Activated CD4-positive, CD25-positive, alpha-beta regulatory T cell treated with anti-CD3 and anti-CD28 coated beads, Interleukin-2, amount 50 U/mL, for 24 hours (primary cell): ENCODE data around the gene LBH.
A peak's percentile ranks its signal among the peaks of the same experiment; 100 is the strongest.

Source experiments
- ATAC-seq, 2 donors: fragments of 150-1000 bp; cut with Tn5 transposase; one replicate each; pipeline ENCODE4 v1.10.0; 2021; ENCODE audit warnings: mild to moderate bottlenecking in 1 of 2, moderate library complexity in 1 of 2

LBH gene

DNA sequence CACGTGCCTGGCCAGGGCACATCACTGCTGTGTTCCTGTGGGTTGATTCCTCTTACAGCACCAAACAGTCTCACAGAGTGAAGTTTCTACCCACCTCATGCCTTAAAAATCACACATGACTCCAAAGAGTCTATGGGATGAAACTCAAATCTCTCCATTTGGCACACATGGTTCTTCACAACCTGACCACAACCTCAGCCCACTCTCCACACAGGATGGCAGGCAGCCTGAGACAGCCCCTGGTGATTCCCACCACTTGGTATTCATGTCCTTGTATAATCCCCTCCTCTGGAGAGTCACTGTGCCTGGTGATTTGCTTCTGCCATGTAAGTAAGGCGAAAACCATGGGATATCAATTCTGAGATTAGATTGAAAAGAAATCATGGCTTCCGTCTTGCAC, 46.2 kb downstream of the LBH start:
- no peak for ATAC-seq

DNA sequence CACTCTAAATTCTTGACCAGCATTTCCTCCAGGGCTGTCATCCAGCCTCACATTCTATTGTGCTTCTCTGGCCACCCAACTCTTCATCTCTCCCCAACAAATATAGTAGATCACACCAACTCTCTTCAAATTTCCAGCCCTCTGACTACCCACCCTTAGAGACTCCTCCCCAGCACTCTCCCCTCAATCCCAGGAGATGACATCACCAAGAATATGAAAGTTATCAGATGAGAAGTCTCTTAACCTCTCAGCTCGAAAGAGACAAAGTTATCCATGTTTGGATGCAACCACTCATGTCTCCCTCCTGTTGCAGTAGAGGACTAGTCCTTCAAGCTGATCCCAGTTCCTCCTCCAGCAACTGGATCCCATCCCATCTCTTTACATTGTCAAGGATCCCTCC, 47.1 kb downstream of the LBH start:
- ATAC-seq: no peak

DNA sequence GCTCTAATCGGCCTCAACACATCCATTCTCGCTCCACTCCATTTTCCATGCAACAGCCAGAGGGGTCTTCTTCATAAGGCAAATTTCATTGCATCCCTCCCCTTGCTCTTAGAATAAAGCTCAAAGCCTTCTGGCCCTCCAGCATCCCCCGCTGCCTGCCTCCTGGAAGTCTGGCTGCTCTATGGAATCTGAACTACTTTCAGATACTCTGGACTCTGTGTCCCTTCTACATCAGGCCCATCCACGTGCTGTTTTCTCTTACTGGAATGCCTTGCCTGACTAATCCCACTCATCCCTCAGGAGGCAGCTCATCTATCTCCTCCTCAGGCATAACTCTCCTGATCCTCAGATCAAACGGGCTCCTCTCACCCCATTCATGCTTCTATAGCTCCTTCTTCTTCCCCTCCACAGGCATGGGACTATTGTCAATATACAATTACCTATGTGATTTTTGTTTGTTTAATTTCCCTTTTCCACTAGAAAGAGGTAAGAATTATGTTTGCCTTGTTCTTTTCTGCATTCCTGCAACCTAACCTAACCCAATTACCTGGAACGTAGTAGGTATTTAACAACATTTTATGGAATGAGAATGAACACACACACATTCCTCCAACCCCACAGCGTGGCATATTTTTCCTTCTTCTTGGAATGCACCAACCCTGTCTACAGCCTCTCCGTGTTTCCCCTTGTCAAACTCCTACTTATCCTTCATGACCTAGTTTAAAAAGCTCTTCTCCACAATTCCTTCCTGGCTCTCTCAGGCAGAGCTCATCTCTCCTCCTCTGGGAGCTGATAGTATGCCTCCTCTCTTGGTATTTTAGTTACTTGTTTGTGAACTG, 49.5 kb downstream of the LBH start:
- no peak for ATAC-seq

DNA sequence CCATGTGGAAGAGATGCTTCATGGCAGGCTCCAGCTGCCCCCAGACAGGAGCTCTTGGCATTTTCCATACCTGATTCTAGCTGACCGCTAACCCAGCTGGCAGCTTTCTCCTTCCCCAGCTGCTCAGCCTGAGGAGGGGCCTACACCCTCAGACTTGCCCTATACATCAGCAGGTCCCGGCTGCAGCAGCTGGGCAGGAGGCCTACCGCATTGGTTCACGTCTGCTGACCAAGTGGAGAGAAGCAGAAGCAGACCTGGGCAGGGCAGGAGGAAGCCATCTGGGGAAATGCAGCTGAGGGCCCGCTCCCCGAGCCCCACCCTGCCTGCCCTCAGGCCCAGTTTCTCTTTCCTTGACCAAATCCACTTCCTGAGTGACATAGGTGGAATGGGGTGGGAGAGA, 50.7 kb downstream of the LBH start:
- ATAC-seq: no peak

DNA sequence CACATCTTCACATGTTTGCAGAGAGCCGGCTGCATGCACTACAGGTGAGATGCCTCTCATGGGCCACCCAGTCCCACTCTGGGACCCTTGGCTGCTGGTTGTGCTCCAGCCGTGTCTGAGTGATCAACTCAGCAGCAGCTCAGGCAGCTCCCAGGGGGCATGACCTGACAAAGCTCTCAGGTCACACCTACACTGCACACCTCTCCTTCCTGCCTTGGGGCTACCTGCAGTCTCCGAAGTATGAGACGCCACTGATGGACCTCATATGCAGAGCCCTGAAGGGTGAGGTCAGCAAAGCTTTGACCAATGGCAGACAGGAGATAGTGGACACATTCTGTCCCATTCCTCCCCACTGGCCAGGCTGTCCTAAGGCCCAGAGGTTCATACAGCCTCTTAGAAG, 51.4 kb downstream of the LBH start:
- ATAC-seq: no peak

DNA sequence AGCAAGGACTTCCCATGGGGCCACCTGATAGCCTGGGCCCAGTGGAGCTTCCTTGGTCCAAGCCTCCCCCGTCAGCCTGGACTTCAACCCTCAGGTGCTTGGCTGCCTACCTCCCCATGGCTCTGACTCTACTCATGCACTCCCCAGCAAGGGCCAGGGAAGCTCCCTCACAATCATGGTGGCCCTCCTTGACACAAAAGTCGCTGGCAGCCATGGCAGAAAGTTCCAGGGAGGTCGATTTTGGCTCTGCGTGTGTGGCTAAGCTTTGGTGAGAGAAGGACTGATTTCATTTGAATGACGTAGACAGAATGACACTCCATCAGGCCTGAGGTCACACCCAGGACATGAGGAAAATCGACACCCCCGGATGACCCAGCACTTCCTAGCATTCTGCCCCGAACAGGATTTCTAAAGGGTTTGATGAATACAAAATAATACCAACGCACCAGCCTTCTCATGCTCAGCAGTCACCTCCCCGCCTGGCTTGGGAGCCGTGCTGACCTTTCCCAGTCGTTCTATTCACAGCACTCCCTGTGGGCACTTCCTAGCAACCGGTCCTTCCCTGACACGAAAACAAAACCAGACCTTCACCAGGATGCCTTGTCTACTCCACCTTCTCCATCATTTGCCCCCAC, 52.7 kb downstream of the LBH start:
- ATAC-seq: no peak

DNA sequence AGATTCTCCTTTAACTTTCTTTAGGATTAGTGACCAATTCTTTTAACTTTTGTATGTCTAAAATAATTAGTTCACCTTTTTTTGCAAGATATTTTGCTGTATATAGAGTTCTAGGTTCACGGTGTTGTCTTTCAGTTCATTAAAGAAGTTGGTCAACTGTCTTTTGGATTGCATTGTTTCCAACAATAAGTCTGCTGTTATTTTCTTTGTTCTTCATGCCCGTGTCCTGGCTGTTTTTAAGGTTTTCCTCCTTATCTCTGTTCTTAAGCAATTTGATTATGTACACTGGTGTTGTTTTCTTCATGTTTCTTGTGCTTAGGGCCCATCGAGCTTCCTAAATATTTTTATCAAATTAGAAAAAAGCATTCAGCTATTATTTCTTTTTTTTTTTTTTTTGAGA, 54.4 kb downstream of the LBH start:
- no peak for ATAC-seq

DNA sequence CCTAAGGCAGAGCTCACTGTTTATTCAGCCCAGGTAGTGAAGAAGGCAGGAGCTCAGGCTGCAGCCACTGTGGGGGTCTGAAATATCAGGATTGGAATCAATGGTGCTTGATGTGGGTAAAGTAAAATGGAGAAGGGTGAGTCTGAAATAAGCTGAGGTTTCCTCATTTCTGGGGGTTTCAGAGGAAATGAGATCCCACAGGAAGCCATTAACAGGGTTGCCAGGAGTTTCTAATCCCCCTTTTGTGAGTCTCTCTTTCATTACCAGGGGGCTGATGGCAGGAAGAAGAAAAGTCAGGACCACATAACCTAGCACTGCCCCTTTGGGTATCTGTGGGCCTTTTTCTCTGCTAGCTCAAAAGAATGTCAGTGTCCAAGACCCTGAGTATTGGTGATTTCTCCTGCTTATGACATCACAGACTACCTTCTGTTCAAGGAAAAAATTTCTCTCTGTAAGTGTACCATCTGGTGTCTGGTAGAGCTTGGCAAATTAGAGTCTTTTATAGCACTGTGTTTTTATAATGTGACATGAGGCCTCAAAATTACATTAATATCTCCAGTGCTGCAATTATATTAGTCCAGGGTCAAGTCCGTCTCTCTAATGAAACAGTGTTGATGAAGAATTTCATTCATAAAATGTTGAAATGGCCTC, 56.0 kb downstream of the LBH start:
- ATAC-seq: no peak

DNA sequence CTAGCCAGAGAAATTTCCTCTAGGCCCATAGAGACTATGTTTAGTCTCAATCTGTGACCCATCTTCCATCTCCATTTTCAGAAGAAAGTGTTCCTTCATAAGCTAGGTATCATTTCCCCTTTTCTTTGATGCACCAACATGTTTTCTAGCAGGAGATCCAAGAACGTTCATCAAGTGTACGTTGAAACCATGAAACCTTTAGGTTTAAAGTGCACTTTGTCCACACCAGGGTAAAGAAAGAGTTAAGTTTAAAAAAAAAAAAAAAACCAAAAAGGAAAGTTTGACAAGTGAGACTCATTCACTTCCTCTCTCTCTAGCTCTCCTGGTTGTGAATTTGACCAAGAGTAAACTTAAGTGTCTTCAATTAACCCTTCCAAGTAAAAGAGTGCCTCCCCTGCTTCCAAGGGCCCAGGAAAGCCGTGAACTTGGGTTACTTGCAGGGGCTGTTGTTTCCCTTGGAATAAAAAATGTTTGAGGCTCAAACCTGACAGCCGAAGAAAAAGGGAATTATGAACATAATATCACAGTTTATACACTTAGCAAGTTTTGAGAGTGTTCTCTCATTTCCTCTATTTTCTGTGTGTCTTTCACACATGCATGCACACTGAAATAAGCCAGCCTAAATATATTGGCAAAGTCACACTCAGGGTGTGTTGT, 56.7 kb downstream of the LBH start:
- ATAC-seq: peak in 1 of 2 donors; percentile 20

DNA sequence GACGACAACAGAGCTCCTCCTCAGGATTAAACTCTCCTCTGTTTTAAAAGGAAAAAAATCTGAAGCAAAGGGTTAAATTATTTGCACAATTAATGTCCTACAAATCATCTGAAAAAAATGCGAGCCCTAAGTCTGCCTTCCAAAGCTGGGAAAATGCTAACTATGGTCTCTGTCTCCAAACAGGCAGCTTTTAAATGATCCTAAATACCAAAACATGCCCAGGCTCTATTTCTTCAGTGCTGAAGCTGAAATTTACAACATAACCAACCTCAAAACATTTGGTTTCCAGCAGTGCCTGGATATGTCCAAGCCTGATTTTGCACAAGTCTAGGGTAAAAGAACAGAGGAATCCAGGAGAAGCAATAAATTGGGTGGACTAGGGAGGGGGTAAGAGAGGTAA, 57.2 kb downstream of the LBH start:
- ATAC-seq: no peak

DNA sequence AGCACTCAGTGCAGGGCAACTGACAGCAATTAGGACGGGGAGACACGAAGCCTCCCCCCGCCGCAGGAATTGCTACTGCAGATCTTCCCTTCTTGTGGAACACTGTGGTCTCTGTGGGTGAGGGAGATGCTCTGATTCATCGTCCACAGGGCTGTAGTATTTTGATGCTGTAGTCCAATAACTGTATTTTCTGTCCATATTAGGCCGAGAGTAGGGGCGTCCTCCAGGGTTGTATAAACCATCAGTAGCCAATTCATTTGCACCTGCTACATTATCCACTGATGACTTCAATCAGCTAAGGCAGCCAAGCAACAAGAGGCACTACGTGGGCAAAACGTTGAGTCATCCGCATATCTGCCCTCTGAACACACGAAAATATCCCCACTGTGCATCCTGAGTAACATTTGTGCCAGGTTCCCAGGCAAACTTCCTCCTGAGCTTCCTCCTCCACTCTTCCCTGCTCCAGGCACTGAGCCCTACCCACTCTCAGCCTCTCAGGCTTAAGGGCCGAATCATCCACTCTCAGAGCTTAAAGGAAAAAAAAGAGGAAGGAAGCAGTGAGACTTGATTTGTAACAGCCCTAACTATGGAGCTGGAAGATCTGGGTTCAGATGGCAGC, 62.1 kb downstream of the LBH start:
- no peak for ATAC-seq

DNA sequence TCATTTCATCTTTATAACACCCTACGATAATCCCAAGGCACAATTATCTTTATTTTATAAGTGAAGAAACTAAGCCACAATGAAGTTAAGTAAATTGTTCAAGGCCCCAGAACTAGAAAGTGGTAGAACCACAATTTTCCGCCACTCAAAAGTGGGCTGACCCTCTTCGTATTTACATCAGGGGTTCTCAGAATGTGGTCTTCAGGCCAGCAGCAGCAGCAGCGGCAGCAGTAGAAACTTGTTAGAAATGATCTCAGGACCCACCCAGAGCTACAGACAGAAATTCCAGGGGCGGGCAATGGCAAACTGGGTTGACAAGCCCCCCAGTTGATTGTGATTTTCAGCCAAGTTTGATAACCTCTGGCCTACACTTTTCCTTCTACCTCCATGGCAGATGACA, 62.8 kb downstream of the LBH start:
- ATAC-seq: no peak

DNA sequence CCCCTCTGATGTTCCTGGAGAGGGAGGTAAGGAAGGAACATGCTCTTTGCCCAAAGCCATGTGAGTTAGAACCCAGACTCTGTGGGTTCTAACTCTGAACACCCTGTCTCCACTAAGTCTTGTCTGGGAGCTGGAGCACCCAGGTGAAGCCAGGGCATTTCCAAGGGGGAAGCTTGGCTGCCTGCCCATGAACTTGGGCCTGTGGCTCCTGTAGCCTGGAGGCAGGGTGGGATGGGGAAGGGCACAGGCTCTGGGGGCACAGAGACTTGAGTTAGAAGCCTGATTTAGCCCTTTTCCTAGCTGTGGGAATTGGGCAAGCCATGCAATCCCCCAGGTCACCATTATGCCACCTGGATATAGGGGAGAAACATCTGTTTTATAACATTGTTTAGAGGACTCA, 65.2 kb downstream of the LBH start:
- ATAC-seq: no peak

DNA sequence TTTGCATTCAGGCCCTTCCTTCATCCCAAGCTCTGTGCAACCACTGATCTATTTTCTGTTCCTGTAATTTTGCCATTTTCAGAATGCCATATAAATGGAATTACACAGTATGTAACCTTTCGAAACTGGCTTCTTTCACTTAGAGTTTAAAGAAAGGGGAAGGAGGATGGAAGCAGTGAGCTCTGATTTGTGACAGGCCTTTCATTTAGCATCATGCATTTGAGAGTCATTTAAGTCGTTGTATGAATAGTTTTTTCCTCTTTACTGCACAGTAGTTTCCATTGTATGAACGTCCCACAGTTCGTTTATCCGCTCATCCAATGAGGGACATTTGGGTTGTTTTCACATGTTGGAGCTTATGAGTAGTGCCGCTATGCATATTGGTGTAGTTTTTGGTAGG, 67.0 kb downstream of the LBH start:
- ATAC-seq: peak; percentile 51 to 66

DNA sequence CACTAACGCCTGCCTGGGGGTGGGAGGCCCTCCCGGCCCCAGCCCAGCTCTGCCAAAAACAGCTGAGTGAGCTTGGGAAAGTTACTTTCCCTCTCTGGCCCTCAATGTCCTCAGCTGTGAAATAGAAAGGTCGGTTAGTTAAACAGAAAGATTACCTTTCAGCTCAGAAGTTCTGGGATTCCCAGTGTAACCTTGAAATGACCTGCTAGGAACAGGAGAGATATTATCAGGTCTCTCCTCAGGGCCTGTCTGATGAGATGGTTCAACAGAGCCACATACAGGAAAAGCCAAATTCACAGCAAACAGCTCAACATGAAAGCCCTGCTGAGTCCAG, 68.8 kb downstream of the LBH start:
- ATAC-seq: no peak

DNA sequence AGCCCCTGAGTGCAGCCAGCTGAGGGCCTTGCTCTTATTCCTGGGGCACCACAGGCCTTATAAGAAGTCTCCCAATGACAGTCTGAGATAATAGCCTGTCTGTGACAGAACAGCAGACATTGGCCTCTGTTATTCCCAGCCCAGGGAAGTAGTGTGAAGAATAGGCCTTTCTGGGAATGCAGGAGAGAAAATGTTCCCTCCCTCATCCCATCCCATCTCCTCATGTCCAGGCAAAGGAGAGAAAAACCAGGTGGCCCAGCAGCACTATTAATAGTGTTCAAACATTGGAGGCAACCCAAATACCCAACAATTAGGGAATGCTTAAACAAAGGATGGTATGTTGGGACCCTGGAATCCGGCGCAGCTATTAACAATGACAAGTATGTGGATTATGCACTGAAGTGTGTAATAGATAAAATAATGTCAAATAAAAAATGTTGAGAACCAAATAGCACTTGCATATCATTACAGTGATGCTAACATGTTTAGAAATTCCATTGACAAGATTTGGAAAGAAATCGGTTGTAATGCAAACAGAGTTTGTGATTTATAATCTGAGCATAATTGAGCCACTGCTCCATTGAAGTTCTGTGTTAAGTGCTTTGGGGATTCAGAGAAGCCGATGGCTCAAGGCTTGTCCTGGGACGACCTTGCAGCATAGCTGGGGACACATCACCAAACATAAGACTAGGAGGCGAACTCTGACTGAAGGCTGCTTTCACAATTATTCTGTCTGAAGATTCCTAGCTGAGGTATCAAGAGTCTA, 69.3 kb downstream of the LBH start:
- no peak for ATAC-seq

DNA sequence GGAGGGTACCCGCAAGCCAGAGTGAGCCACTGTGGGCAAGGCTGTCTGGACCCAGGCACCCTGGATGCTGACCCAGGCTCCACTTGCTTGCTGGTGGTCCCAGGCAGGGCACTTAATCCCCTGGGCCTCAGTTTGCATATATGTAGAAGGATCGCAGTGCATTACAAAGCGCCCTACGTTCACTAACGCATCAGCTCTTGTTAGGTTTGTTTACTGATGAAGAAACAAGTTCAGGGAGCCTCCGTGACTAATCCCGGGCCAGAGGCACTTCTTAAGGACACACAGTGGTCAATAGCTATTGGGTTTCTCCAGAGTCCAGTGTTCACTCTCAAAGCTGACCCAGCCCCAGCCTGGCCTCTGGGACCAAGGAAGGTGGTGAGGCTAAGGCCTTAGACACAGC, 70.2 kb downstream of the LBH start:
- no peak for ATAC-seq

DNA sequence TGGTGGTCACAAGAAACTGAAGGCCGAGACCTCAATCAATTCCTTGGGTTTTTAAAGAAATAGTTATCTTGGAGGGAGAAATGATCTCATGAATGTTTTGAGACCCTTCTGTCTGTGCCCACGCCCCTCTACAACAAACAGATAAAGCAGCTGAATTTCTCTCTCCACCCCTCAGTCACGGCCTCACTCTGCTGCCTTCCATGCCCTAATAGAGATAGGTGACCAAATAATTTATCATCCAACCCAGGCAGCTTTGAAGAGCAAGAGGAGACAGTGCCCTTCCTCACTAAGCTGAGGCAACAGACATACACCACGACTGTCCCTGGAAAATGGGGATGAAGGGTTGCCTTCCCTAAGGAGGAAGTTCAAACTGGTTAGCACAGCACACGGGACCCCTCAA, 71.2 kb downstream of the LBH start:
- no peak for ATAC-seq

DNA sequence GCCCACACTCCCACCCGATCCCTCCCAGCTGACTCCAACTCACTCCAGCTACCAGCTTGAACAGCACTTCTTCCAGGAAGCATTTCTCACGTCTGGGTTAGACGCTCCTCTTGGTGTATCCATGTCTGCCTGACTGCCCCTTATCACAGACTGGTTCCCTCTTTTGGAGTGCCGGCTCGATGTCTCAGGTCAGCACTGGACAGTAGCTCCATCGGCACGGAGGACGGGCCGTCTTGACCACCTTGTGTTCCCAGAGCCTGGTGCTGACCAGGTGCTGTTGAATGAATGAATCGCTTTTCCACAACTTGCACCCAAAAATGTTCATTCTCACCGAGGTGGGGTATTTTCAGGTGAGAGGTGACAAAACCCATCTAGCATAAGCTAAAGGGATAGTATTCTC, 71.8 kb downstream of the LBH start:
- ATAC-seq: no peak

DNA sequence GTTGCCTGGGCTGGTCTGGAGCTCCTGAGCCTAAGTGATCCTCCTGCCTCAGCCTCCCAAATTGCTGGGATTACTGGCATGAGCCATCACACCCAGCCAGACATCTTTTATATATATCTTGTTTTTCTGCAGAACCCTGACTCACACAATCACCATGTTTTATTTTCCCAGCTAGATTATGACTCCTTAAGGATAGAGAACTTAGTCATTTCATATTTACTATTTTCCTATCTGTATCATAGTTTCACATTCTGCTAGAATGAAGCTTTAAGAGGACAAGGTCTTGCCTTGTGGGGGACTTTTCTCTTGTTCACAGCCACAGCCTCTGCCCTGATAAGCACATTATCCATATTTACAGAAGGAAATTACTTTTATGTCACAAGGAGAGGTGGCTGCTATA, 73.9 kb downstream of the LBH start:
- ATAC-seq: peak in 1 of 2 donors; percentile 7

DNA sequence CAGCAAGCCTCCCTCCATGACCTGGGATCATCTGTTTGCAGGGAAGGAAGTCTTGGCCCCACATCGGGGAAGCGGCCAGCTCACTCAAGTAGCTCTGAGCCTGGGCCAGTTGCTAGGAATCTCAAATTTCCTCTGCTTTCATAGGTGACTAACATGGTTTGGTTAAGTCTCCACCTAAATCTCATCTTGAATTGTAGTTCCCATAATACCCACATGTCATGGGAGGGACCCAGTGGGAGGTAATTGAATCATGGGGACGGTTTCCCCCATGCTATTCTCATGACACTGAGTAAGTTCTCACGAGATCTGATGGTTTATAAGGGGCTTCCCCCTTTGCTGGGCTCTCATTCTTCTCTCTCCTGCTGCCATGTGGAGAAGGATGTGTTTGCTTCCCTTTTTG, 75.2 kb downstream of the LBH start:
- no peak for ATAC-seq

DNA sequence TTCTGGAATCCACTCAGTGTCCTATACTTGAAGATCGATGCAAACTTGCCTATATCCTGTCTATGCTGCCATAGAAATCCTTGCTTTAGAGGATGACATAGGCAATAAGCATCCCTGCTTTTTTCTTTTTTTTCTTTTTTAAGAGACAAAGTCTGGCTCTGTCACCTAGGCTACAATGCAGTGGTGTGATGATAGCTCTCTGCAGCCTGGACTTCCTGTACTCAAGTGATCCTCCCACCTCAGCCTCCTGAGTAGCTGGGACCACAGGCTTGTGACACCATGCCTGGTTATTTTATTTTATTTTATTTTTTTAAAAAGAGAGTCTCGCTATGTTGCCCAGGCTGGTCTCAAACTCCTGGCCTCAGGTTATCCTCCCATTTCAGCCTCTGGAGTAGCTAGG, 76.9 kb downstream of the LBH start:
- no peak for ATAC-seq
